HG02623 (cell line): ENCODE measurements around the gene RCOR1.
"Not testable (repeated sequence)": the region's sequence is repeated elsewhere in the genome, so short reads cannot be mapped to it uniquely, and the experiment has no call there.

Experiments
- ATAC-seq: cut with Tn5 transposase; IDR thresholded peaks from one replicate; pipeline ENCODE4 v1.9.1; 2021; ENCODE audit warnings: moderate library complexity; ENCODE audit not compliant: unreplicated experiment

Gene RCOR1

GRCh38 chr14:102739190-102739469 is 146.7 kb downstream of the RCOR1 start:
- ATAC-seq: no peak

GRCh38 chr14:102746634-102747438 is 154.4 kb downstream of the RCOR1 start:
- ATAC-seq: no peak

GRCh38 chr14:102748806-102749205 is 156.4 kb downstream of the RCOR1 start:
- no peak for ATAC-seq

GRCh38 chr14:102749393-102750305 is 157.2 kb downstream of the RCOR1 start:
- no peak for ATAC-seq

GRCh38 chr14:102750376-102750775 is 157.9 kb downstream of the RCOR1 start:
- ATAC-seq: no peak

GRCh38 chr14:102751088-102751487 is 158.6 kb downstream of the RCOR1 start:
- ATAC-seq: no peak

GRCh38 chr14:102752239-102752847 is 159.9 kb downstream of the RCOR1 start:
- no peak for ATAC-seq

- no peak for ATAC-seq
Observed at GRCh38 chr14:102754370-102755262, 162.2 kb downstream of the RCOR1 start.

GRCh38 chr14:102757646-102758045 is 165.2 kb downstream of the RCOR1 start:
- no peak for ATAC-seq

- no peak for ATAC-seq
Observed at GRCh38 chr14:102758087-102758486, 165.6 kb downstream of the RCOR1 start.

GRCh38 chr14:102759456-102760187 is 167.2 kb downstream of the RCOR1 start:
- ATAC-seq: no peak

GRCh38 chr14:102760496-102761193 is 168.2 kb downstream of the RCOR1 start:
- no peak for ATAC-seq

- ATAC-seq: no peak
Observed at GRCh38 chr14:102761206-102761605, 168.8 kb downstream of the RCOR1 start.

- peak; percentile 41 for ATAC-seq
Observed at GRCh38 chr14:102764220-102764671, 171.8 kb downstream of the RCOR1 start.

- not testable (repeated sequence) for ATAC-seq
Observed at GRCh38 chr14:102765770-102766169, 173.3 kb downstream of the RCOR1 start.

GRCh38 chr14:102768223-102769048 is 176.0 kb downstream of the RCOR1 start:
- peak; percentile 55 for ATAC-seq

GRCh38 chr14:102769049-102769327 is 176.5 kb downstream of the RCOR1 start:
- no peak for ATAC-seq
